GM23338 (cell line): ENCODE data around the gene CCNY. TPM values are rescaled to one million over a fixed set of nuclear protein-coding genes. Genes with fewer than 3 reads are reported as not detected.

Experiments used
- ATAC-seq: fragments of 200-7000 bp; cut with Tn5 transposase; 3 replicates; pipeline ENCODE4 v1.9.1; 2020
- DNase-seq: peaks from one replicate; pipeline ENCODE4 v3.0.0-alpha.2; 2015; ENCODE audit warnings: low spot score
- H2AFZ ChIP-seq: fragments of 200-600 bp; sonication (generic); 2 replicates; pipeline ENCODE4 v1.8.0; 2016; ENCODE audit warnings: antibody characterized with exemption, mild to moderate bottlenecking, moderate library complexity
- H3F3A ChIP-seq: fragments of 200-600 bp; sonication (generic); replicated peaks from 2 replicates; pipeline ENCODE4 v1.8.0; 2017; ENCODE audit warnings: antibody characterized with exemption, mixed run types, low read depth
- H3K27ac ChIP-seq: fragments of 200-600 bp; sonication (generic); 2 replicates; pipeline ENCODE4 v1.6.1; 2016; ENCODE audit warnings: low read depth
- H3K27me3 ChIP-seq: fragments of 200-600 bp; sonication (generic); 2 replicates; pipeline ENCODE4 v1.8.0; 2016; ENCODE audit warnings: mild to moderate bottlenecking, mixed run types, moderate library complexity; ENCODE audit not compliant: insufficient read depth
- H3K36me3 ChIP-seq: fragments of 200-600 bp; sonication (generic); 2 replicates; pipeline ENCODE4 v1.8.0; 2016; ENCODE audit warnings: mild to moderate bottlenecking; ENCODE audit not compliant: insufficient read depth
- H3K4me1 ChIP-seq: fragments of 200-600 bp; sonication (generic); 2 replicates; pipeline ENCODE4 v1.8.0; 2016; ENCODE audit warnings: mild to moderate bottlenecking, moderate library complexity; ENCODE audit not compliant: insufficient read depth
- H3K4me2 ChIP-seq: fragments of 200-600 bp; sonication (generic); 2 replicates; pipeline ENCODE4 v1.7.1; 2017; ENCODE audit warnings: mixed run types
- H3K4me3 ChIP-seq: fragments of 200-600 bp; sonication (generic); 2 replicates; pipeline ENCODE4 v1.6.1; 2016; ENCODE audit warnings: mixed run types
- H3K79me2 ChIP-seq: fragments of 200-600 bp; sonication (generic); replicated peaks from 2 replicates; pipeline ENCODE4 v1.8.0; 2017; ENCODE audit warnings: mild to moderate bottlenecking; ENCODE audit not compliant: insufficient read depth
- H3K9me2 ChIP-seq: fragments of 200-600 bp; sonication (generic); 2 replicates; pipeline ENCODE4 v1.8.0; 2017; ENCODE audit not compliant: insufficient read depth
- H4K20me1 ChIP-seq: fragments of 200-600 bp; sonication (generic); replicated peaks from 2 replicates; pipeline ENCODE4 v1.8.0; 2017; ENCODE audit warnings: mild to moderate bottlenecking; ENCODE audit not compliant: insufficient read depth
- H3K27ac Mint-ChIP-seq: 2 replicates; pipeline ENCODE4 v1.8.0; 2020; ENCODE audit warnings: inconsistent platforms, mild to moderate bottlenecking, moderate library complexity, mixed read lengths
- H3K27me3 Mint-ChIP-seq: 3 replicates; pipeline ENCODE4 v1.8.0; 2022; ENCODE audit warnings: low read depth, mild to moderate bottlenecking, moderate library complexity, mixed read lengths, inconsistent platforms; ENCODE audit not compliant: insufficient read depth, poor library complexity
- H3K36me3 Mint-ChIP-seq: 3 replicates; pipeline ENCODE4 v1.8.0; 2021; ENCODE audit warnings: low read depth, mild to moderate bottlenecking, inconsistent platforms, moderate library complexity, mixed read lengths
- H3K4me1 Mint-ChIP-seq: 3 replicates; pipeline ENCODE4 v1.8.0; 2020; ENCODE audit warnings: mild to moderate bottlenecking, inconsistent platforms, mixed read lengths
- H3K4me3 Mint-ChIP-seq: 3 replicates; pipeline ENCODE4 v1.8.0; 2021; ENCODE audit warnings: moderate library complexity, mild to moderate bottlenecking, inconsistent platforms, mixed read lengths
- H3K9me3 Mint-ChIP-seq: 3 replicates; pipeline ENCODE4 v1.8.0; 2020; ENCODE audit warnings: moderate library complexity, mild to moderate bottlenecking, inconsistent platforms, mixed read lengths
- CREB1 ChIP-seq: fragments of 250-450 bp; sonication (Bioruptor Pico); IDR thresholded peaks from 2 replicates; pipeline ENCODE4 v1.5.0; 2020; ENCODE audit warnings: low read depth, mild to moderate bottlenecking, moderate library complexity
- CTCF ChIP-seq, 2 experiments: fragments of 200-600 bp in 1 of 2; sonication (generic) in 1 of 2; conservative IDR thresholded peaks; 2 replicates each; pipeline versions ENCODE4 v1.5.1 to v1.6.1; 2016 to 2017; ENCODE audit warnings: antibody characterized with exemption in 2 of 2, low read depth in 2 of 2, mild to moderate bottlenecking in 2 of 2, moderate library complexity in 1 of 2
- ETS1 ChIP-seq: IDR thresholded peaks from 2 replicates; pipeline ENCODE4 v1.6.1; 2016; ENCODE audit warnings: antibody characterized with exemption
- EZH2 ChIP-seq: fragments of 200-600 bp; sonication (generic); IDR thresholded peaks from one replicate; pipeline ENCODE4 v1.8.0; 2017; ENCODE audit warnings: antibody characterized with exemption, mild to moderate bottlenecking, low read depth; ENCODE audit not compliant: unreplicated experiment
- EZH2phosphoT487 ChIP-seq: fragments of 200-600 bp; sonication (generic); IDR thresholded peaks from one replicate; pipeline ENCODE4 v1.8.1; 2018; ENCODE audit warnings: antibody characterized with exemption; ENCODE audit not compliant: unreplicated experiment
- JUNB ChIP-seq: IDR thresholded peaks from one replicate; pipeline ENCODE4 v1.6.1; 2016; ENCODE audit warnings: antibody characterized with exemption; ENCODE audit not compliant: unreplicated experiment
- NANOG ChIP-seq: IDR thresholded peaks from 2 replicates; pipeline ENCODE4 v1.6.1; 2016; ENCODE audit warnings: antibody characterized with exemption, borderline replicate concordance
- POLR2AphosphoS5 ChIP-seq: IDR thresholded peaks from 2 replicates; pipeline ENCODE4 v1.6.1; 2016; ENCODE audit warnings: antibody characterized with exemption, low read depth
- REST ChIP-seq: IDR thresholded peaks from one replicate; pipeline ENCODE4 v1.6.1; 2018; ENCODE audit warnings: antibody characterized with exemption; ENCODE audit not compliant: unreplicated experiment
- STAT1 ChIP-seq: IDR thresholded peaks from one replicate; pipeline ENCODE4 v1.6.1; 2016; ENCODE audit warnings: antibody characterized with exemption; ENCODE audit not compliant: unreplicated experiment
- ZNF114 ChIP-seq: fragments of 250-450 bp; sonication (Bioruptor Pico); IDR thresholded peaks from 2 replicates; pipeline ENCODE4 v1.5.0; 2020; ENCODE audit warnings: mild to moderate bottlenecking, moderate library complexity
- ZNF331 ChIP-seq: fragments of 250-450 bp; sonication (Bioruptor Pico); IDR thresholded peaks from 2 replicates; pipeline ENCODE4 v1.5.0; 2020; ENCODE audit warnings: low read depth, mild to moderate bottlenecking, moderate library complexity
- ZNF462 ChIP-seq: fragments of 250-450 bp; sonication (Bioruptor Pico); IDR thresholded peaks from 2 replicates; pipeline ENCODE4 v1.5.0; 2020; ENCODE audit warnings: mild to moderate bottlenecking, moderate library complexity
- polyA plus RNA-seq: library from polyadenylated mRNA; unstranded; fragments of >200 nt; fragmentation: Nextera tagmentation; extraction: Ambion mirVana; gene quantifications from 2 replicates; pipeline ENCODE4 v1.2.1, GENCODE V29; 2016
- total RNA-seq: library from RNA; depleted of rRNA; stranded (reverse); fragments of >200 nt; shearing (Covaris generic); gene quantifications from 2 replicates; pipeline ENCODE4 v1.2.3, GENCODE V29; 2014

Gene CCNY
- total and polyA plus RNA-seq, 2 experiments from 2014 or later = 14.2 to 29.0 TPM

GRCh38 chr10:35508647-35509046 lies 172.3 kb downstream of the CCNY start:
- H3K79me2 ChIP-seq = peaks cover 8% of the 10 kb centered on the region
- no peak overlapping the region for H3K4me3 Mint-ChIP-seq

More at GRCh38 chr10:35508647-35509046, 172.3 kb downstream of the CCNY start:
- H3K4me3 ChIP-seq = no peak overlapping the region
- H3K4me2 ChIP-seq = no peak overlapping the region
- Mint-ChIP-seq H3K9me3 (no peaks in the 10 kb centered on the region), H3K27ac (no peak overlapping the region), H3K36me3 (no peaks in the 10 kb centered on the region; the same call in 2 of the 3 replicates), H3K4me1 (peaks cover 29% of the 10 kb centered on the region), H3K27me3 (peaks cover 6% of the 10 kb centered on the region)
- H3K4me1 ChIP-seq = peaks cover 18% of the 10 kb centered on the region; the same call in 1 of the 2 replicates
- ATAC-seq (no peak), DNase-seq (no peak)
- H3K27ac ChIP-seq = no peak overlapping the region
- H3F3A ChIP-seq = no peaks in the 10 kb centered on the region
- no peak overlapping the region for H2AFZ ChIP-seq
- H3K9me2 ChIP-seq = no peaks in the 10 kb centered on the region
- no peak for TF ChIP-seq CTCF (conservative IDR thresholded peaks at IDR 0.05; ENCODE audit: low read depth in 2 of 2)
- TF ChIP-seq REST = no peak
- no peak for TF ChIP-seq EZH2phosphoT487
- no peak for TF ChIP-seq EZH2
- no peak for TF ChIP-seq NANOG
- TF ChIP-seq STAT1 = no peak
- TF ChIP-seq ZNF114 (CRISPR knock-in tag) = no peak
- TF ChIP-seq POLR2AphosphoS5 = no peak
- no peak for TF ChIP-seq ETS1
- no peak for TF ChIP-seq ZNF462 (CRISPR knock-in tag)
- TF ChIP-seq CREB1 (CRISPR knock-in tag) = no peak
- no peak for TF ChIP-seq ZNF331
- no peak for TF ChIP-seq JUNB
- no peaks in the 10 kb centered on the region; the same call in 1 of the 2 replicates for H4K20me1 ChIP-seq
- no peaks in the 10 kb centered on the region for H3K36me3 ChIP-seq
- no peaks in the 10 kb centered on the region for H3K27me3 ChIP-seq
